IMR-90 (cell line): ENCODE results near the gene ANKK1. TPM values are rescaled to one million over a fixed set of nuclear protein-coding genes. Genes with fewer than 3 reads are reported as not detected.

Source experiments
- ATAC-seq: fragments of 200-7000 bp; cut with Tn5 transposase; 2 replicates; pipeline ENCODE4 v1.9.1; 2020; ENCODE audit warnings: low read depth, mild to moderate bottlenecking, moderate library complexity
- BruUV-seq: library from RNA; stranded (reverse); fragments of 400-500 nt; replicated peaks from 2 replicates; lab custom pipeline; 2021; lab: Mats Ljungman, UMichigan
- CTCF ChIA-PET: fragments of 300-600 bp; formaldehyde crosslinking; extraction: SDS; loops from one replicate; lab custom pipeline; 2021; ENCODE audit warnings: antibody characterized with exemption; lab: Yijun Ruan, JAX
- POLR2A ChIA-PET: fragments of 300-600 bp; sonication (Branson Sonifier 250); formaldehyde crosslinking; loops from one replicate; lab custom pipeline; 2022; ENCODE audit warnings: antibody characterized with exemption; ENCODE audit not compliant: unreplicated experiment; lab: Charles Lee
- DNase-seq: peaks from one replicate; pipeline ENCODE4 v3.0.0; 2013
- H2AFZ ChIP-seq: replicated peaks from 2 replicates; pipeline ENCODE3; 2013; ENCODE audit warnings: low read length, mild to moderate bottlenecking; ENCODE audit not compliant: poor library complexity
- H2AK5ac ChIP-seq: 2 replicates; pipeline ENCODE4 v1.6.1; 2013; ENCODE audit warnings: low read depth, low read length, inconsistent platforms
- H2AK9ac ChIP-seq: replicated peaks from 2 replicates; pipeline ENCODE3; 2013; ENCODE audit warnings: mild to moderate bottlenecking, low read depth, low read length, moderate library complexity; ENCODE audit not compliant: poor library complexity
- H2BK120ac ChIP-seq: 2 replicates; pipeline ENCODE4 v1.6.1; 2013; ENCODE audit warnings: low read depth, low read length, inconsistent platforms
- H2BK15ac ChIP-seq: 3 replicates; pipeline ENCODE4 v1.6.1; 2013; ENCODE audit warnings: low read depth, low read length, inconsistent platforms
- H2BK20ac ChIP-seq: 2 replicates; pipeline ENCODE4 v1.6.1; 2013; ENCODE audit warnings: low read depth, mild to moderate bottlenecking, inconsistent platforms, low read length, moderate library complexity
- H2BK5ac ChIP-seq: 2 replicates; pipeline ENCODE4 v1.6.1; 2013; ENCODE audit warnings: mild to moderate bottlenecking, low read depth, low read length, inconsistent platforms; ENCODE audit not compliant: poor library complexity, severe bottlenecking
- H3K14ac ChIP-seq: replicated peaks from 2 replicates; pipeline ENCODE4 v1.6.1; 2013; ENCODE audit warnings: low read depth, low read length, inconsistent platforms
- H3K18ac ChIP-seq: 2 replicates; pipeline ENCODE4 v1.6.1; 2013; ENCODE audit warnings: low read depth, low read length, control low read depth
- H3K23ac ChIP-seq: 2 replicates; pipeline ENCODE4 v1.6.1; 2013; ENCODE audit warnings: low read depth, low read length, inconsistent platforms
- H3K27ac ChIP-seq: 2 replicates; pipeline ENCODE4 v1.5.1; 2013; ENCODE audit warnings: mild to moderate bottlenecking, control low read depth, low read length; ENCODE audit not compliant: insufficient read depth
- H3K27me3 ChIP-seq: 2 replicates; pipeline ENCODE4 v1.6.1; 2013; ENCODE audit warnings: low read length; ENCODE audit not compliant: control insufficient read depth, insufficient read depth
- H3K36me3 ChIP-seq: 2 replicates; pipeline ENCODE4 v1.6.1; 2013; ENCODE audit warnings: low read length, mixed read lengths; ENCODE audit not compliant: control insufficient read depth, insufficient read depth
- H3K4ac ChIP-seq: 2 replicates; pipeline ENCODE4 v1.6.1; 2013; ENCODE audit warnings: low read depth, low read length, inconsistent platforms
- H3K4me1 ChIP-seq: 2 replicates; pipeline ENCODE4 v1.6.1; 2013; ENCODE audit warnings: low read length, mixed read lengths; ENCODE audit not compliant: control insufficient read depth, insufficient read depth
- H3K4me2 ChIP-seq: 2 replicates; pipeline ENCODE4 v1.6.1; 2013; ENCODE audit warnings: low read depth, mild to moderate bottlenecking, control low read depth, low read length, moderate library complexity
- H3K4me3 ChIP-seq: 2 replicates; pipeline ENCODE4 v1.5.1; 2013; ENCODE audit warnings: low read depth, mild to moderate bottlenecking, control low read depth, low read length, moderate library complexity; ENCODE audit not compliant: insufficient read depth
- H3K56ac ChIP-seq: 2 replicates; pipeline ENCODE4 v1.6.1; 2013; ENCODE audit warnings: low read length, inconsistent platforms; ENCODE audit not compliant: insufficient read depth; ENCODE audit errors: extremely low read depth
- H3K79me1 ChIP-seq, 2 experiments: 2 replicates each; pipeline ENCODE4 v1.6.1; 2013; ENCODE audit warnings: low read length in 2 of 2, inconsistent platforms in 1 of 2, low read depth in 1 of 2
- H3K9ac ChIP-seq: 2 replicates; pipeline ENCODE4 v1.6.1; 2013; ENCODE audit warnings: low read depth, low read length, control low read depth
- H3K9me1 ChIP-seq: 2 replicates; pipeline ENCODE4 v1.6.1; 2013; ENCODE audit warnings: low read length, inconsistent platforms; ENCODE audit not compliant: insufficient read depth
- H3K9me3 ChIP-seq: 2 replicates; pipeline ENCODE4 v1.6.1; 2013; ENCODE audit warnings: low read length; ENCODE audit not compliant: control insufficient read depth, insufficient read depth
- H4K20me1 ChIP-seq: 2 replicates; pipeline ENCODE4 v1.6.1; 2013; ENCODE audit warnings: low read length, inconsistent platforms; ENCODE audit not compliant: insufficient read depth
- H4K5ac ChIP-seq: 2 replicates; pipeline ENCODE4 v1.6.1; 2013; ENCODE audit warnings: mild to moderate bottlenecking, low read depth, low read length, control low read depth
- H4K8ac ChIP-seq, 2 experiments: 2 replicates each; pipeline ENCODE4 v1.6.1; 2013; ENCODE audit warnings: low read depth in 2 of 2, low read length in 2 of 2, control low read depth in 1 of 2, inconsistent platforms in 1 of 2
- H4K91ac ChIP-seq: 2 replicates; pipeline ENCODE4 v1.6.1; 2013; ENCODE audit warnings: low read depth, low read length, inconsistent platforms; ENCODE audit not compliant: insufficient read depth
- BHLHE40 ChIP-seq: fragments of 150-350 bp; IDR thresholded peaks from 2 replicates; pipeline ENCODE4 v1.6.1; 2016; ENCODE audit warnings: mild to moderate bottlenecking, low read depth, low read length
- CEBPB ChIP-seq: IDR thresholded peaks from 2 replicates; pipeline ENCODE4 v1.6.1; 2012; ENCODE audit warnings: low read depth, low read length, improper control_type of control experiment
- CHD1 ChIP-seq: IDR thresholded peaks from 2 replicates; pipeline ENCODE4 v1.6.1; 2012; ENCODE audit warnings: low read depth, low read length, improper control_type of control experiment
- MAZ ChIP-seq: IDR thresholded peaks from 2 replicates; pipeline ENCODE4 v1.6.1; 2012; ENCODE audit warnings: low read depth, mild to moderate bottlenecking, low read length, improper control_type of control experiment, moderate library complexity, borderline replicate concordance
- MXI1 ChIP-seq: IDR thresholded peaks from 2 replicates; pipeline ENCODE4 v1.6.1; 2012; ENCODE audit warnings: low read depth, mild to moderate bottlenecking, low read length, moderate library complexity, borderline replicate concordance
- NFE2L2 ChIP-seq: fragments of 150-350 bp; IDR thresholded peaks from 2 replicates; pipeline ENCODE4 v1.6.1; 2016; ENCODE audit warnings: low read depth, mild to moderate bottlenecking, low read length
- POLR2A ChIP-seq: IDR thresholded peaks from 2 replicates; pipeline ENCODE4 v1.6.1; 2012; ENCODE audit warnings: mild to moderate bottlenecking, low read depth, low read length
- RCOR1 ChIP-seq: IDR thresholded peaks from 2 replicates; pipeline ENCODE4 v1.6.1; 2012; ENCODE audit warnings: mild to moderate bottlenecking, low read length, improper control_type of control experiment; ENCODE audit not compliant: insufficient replicate concordance
- RFX5 ChIP-seq: IDR thresholded peaks from 2 replicates; pipeline ENCODE4 v1.8.0; 2012; ENCODE audit warnings: low read depth, mild to moderate bottlenecking, low read length, moderate library complexity
- SMC3 ChIP-seq: fragments of 150-350 bp; IDR thresholded peaks from 2 replicates; pipeline ENCODE4 v1.6.1; 2016; ENCODE audit warnings: low read depth, mild to moderate bottlenecking, antibody characterized with exemption, low read length, moderate library complexity
- WGBS, 2 experiments: methylation state at CpG; one replicate each; pipeline versions ENCODE4 v1.1.5 to v1.1.7; 2013; ENCODE audit warnings: missing lambda C conversion rate in 2 of 2; ENCODE audit not compliant: insufficient read length in 1 of 2; ENCODE audit errors: extremely low coverage in 2 of 2; 5-methylcytosine and 5-hydroxymethylcytosine counted together
- dilution Hi-C: fragments of 300-500 bp; cut with HindIII; formaldehyde crosslinking; loops from one replicate; pipeline ENCODE4 v1.14.3; 2018; ENCODE audit warnings: low sequenced_read_pairs; ENCODE audit not compliant: unreplicated experiment
- in situ Hi-C: fragments of 300-500 bp; cut with MboI; formaldehyde crosslinking; loops from 3 replicates; pipeline ENCODE4 v1.14.3; 2019; ENCODE audit warnings: low sequenced_read_pairs, inconsistent platforms, mixed read lengths
- intact Hi-C: fragments of 100-400 bp; cut with micrococcal nuclease; formaldehyde crosslinking; loops from 2 replicates; pipeline ENCODE4 v1.10.0; 2022
- polyA plus RNA-seq, 3 experiments: library from polyadenylated mRNA; depleted of rRNA; stranded (reverse); fragments of >200 nt; gene quantifications; 2 replicates each; pipeline ENCODE4 v1.2.3, GENCODE V29; 2012; ENCODE audit warnings: low replicate concordance in 1 of 3
- total RNA-seq: library from RNA; depleted of rRNA; stranded (reverse); fragments of >200 nt; gene quantifications from 2 replicates; pipeline ENCODE4 v1.2.3, GENCODE V29; 2012
- TF ChIP-seq, protein P1 (sequence below): conservative IDR thresholded peaks from 2 replicates; pipeline ENCODE4 v1.5.1; 2012; ENCODE audit warnings: mild to moderate bottlenecking, low read depth, low read length, improper control_type of control experiment
- TF ChIP-seq, protein P2 (sequence below): fragments of 150-350 bp; IDR thresholded peaks from 2 replicates; pipeline ENCODE4 v1.6.1; 2017; ENCODE audit warnings: mild to moderate bottlenecking, antibody characterized with exemption, low read length, low read depth
- TF ChIP-seq, protein P3 (sequence below): fragments of 150-350 bp; IDR thresholded peaks from 2 replicates; pipeline ENCODE4 v1.6.1; 2016; ENCODE audit warnings: low read depth, mild to moderate bottlenecking, low read length, moderate library complexity, borderline replicate concordance

ANKK1 gene
- total and polyA plus RNA-seq, 2 of the 4 experiments (the other 2 are of a cell fraction) = not detected

DNA sequence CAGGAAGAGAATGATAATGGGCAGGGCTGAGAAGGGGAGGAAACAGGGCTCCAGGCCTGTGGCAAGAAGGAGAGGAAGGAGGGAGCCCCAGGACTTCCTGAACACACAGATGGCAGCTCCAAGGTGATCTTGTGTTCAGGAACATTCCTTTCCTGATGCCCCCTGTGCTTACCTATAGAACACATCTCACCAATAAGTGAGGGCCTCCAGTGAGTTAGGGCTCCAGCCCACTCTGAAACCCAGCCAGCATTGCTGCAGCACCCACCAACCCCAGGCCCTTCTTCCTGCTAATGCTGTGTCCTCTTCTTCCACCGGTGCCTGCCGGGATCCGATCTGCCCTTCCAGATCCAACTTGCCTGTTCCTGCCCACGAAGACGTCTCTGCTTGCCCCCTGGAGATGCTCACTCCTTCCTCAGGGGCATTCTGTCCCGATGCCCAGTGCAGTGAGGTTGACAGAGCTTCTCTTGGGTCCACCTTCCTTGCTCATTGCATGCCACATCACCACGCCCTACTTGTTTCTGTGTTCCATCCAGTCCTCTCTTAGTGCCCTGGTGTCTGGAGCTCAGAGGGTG, 17.4 kb downstream of the ANKK1 start:
- no peak overlapping the region for H2BK120ac ChIP-seq
- H2AFZ ChIP-seq = no peak overlapping the region
- no peak overlapping the region for H2BK5ac ChIP-seq
- H3K4me3 ChIP-seq = no peak overlapping the region
- no peak overlapping the region for H3K14ac ChIP-seq
- no peaks in the 10 kb centered on the region for H3K36me3 ChIP-seq
- CTCF ChIA-PET = no interaction called here
- no CpG with 5 or more reads among the region's 7 CpGs for WGBS, 2 experiments
- TF ChIP-seq POLR2A = no peak
- TF ChIP-seq RFX5 = no peak
- TF ChIP-seq, protein P1, sequence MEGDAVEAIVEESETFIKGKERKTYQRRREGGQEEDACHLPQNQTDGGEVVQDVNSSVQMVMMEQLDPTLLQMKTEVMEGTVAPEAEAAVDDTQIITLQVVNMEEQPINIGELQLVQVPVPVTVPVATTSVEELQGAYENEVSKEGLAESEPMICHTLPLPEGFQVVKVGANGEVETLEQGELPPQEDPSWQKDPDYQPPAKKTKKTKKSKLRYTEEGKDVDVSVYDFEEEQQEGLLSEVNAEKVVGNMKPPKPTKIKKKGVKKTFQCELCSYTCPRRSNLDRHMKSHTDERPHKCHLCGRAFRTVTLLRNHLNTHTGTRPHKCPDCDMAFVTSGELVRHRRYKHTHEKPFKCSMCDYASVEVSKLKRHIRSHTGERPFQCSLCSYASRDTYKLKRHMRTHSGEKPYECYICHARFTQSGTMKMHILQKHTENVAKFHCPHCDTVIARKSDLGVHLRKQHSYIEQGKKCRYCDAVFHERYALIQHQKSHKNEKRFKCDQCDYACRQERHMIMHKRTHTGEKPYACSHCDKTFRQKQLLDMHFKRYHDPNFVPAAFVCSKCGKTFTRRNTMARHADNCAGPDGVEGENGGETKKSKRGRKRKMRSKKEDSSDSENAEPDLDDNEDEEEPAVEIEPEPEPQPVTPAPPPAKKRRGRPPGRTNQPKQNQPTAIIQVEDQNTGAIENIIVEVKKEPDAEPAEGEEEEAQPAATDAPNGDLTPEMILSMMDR = no peak
- no peak for TF ChIP-seq CHD1
- no peak for TF ChIP-seq RCOR1
- no peak for TF ChIP-seq SMC3
- TF ChIP-seq, protein P2, sequence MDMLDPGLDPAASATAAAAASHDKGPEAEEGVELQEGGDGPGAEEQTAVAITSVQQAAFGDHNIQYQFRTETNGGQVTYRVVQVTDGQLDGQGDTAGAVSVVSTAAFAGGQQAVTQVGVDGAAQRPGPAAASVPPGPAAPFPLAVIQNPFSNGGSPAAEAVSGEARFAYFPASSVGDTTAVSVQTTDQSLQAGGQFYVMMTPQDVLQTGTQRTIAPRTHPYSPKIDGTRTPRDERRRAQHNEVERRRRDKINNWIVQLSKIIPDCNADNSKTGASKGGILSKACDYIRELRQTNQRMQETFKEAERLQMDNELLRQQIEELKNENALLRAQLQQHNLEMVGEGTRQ = no peak
- TF ChIP-seq, protein P3, sequence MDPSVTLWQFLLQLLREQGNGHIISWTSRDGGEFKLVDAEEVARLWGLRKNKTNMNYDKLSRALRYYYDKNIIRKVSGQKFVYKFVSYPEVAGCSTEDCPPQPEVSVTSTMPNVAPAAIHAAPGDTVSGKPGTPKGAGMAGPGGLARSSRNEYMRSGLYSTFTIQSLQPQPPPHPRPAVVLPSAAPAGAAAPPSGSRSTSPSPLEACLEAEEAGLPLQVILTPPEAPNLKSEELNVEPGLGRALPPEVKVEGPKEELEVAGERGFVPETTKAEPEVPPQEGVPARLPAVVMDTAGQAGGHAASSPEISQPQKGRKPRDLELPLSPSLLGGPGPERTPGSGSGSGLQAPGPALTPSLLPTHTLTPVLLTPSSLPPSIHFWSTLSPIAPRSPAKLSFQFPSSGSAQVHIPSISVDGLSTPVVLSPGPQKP = no peak
- TF ChIP-seq MAZ = no peak
- no peak for TF ChIP-seq NFE2L2
- no peak for TF ChIP-seq CEBPB
- no peak for TF ChIP-seq MXI1
- no peak for TF ChIP-seq BHLHE40
- dilution Hi-C loops (no loop called here), in situ Hi-C loops (no loop called here), intact Hi-C loops (no loop called here)
- H3K56ac ChIP-seq = no peak overlapping the region
- H2BK15ac ChIP-seq = no peak overlapping the region
- H3K23ac ChIP-seq = no peak overlapping the region
- H2BK20ac ChIP-seq = no peak overlapping the region
- H3K4me1 ChIP-seq = no peaks in the 10 kb centered on the region
- no peak overlapping the region for H3K18ac ChIP-seq
- H4K5ac ChIP-seq = no peak overlapping the region
- no peak overlapping the region for H4K91ac ChIP-seq
- no peak overlapping the region for H4K8ac ChIP-seq
- no peak for DNase-seq
- H3K79me1 ChIP-seq = no peaks in the 10 kb centered on the region
- no peak overlapping the region for H2AK5ac ChIP-seq
- no peak overlapping the region for H3K9ac ChIP-seq
- no peak overlapping the region for H2AK9ac ChIP-seq
- BruUV-seq = no TSS peak
- peaks cover 28% of the 10 kb centered on the region for H3K27me3 ChIP-seq
- no peaks in the 10 kb centered on the region for H3K9me3 ChIP-seq
- POLR2A ChIA-PET = no interaction called here
- H4K20me1 ChIP-seq = no peaks in the 10 kb centered on the region
- H3K9me1 ChIP-seq = no peaks in the 10 kb centered on the region
- no peak for ATAC-seq
- H3K4me2 ChIP-seq = no peak overlapping the region
- H3K4ac ChIP-seq = no peak overlapping the region
- H3K27ac ChIP-seq = no peak overlapping the region
